Neutrophil (primary cell): ENCODE results near the gene TEX26.

Experiments
- H3K27ac ChIP-seq: fragments of 200-600 bp; sonication (generic); 2 replicates; pipeline ENCODE4 v1.5.1; 2016; ENCODE audit warnings: mild to moderate bottlenecking, moderate library complexity
- H3K27me3 ChIP-seq: fragments of 200-600 bp; sonication (generic); 2 replicates; pipeline ENCODE4 v1.6.0; 2016; ENCODE audit warnings: mild to moderate bottlenecking
- H3K36me3 ChIP-seq: fragments of 200-600 bp; sonication (generic); 2 replicates; pipeline ENCODE4 v1.5.1; 2017
- H3K4me1 ChIP-seq, 2 experiments: fragments of 200-600 bp in 1 of 2; sonication (generic) in 1 of 2; 1 replicate in 1 of 2; 2 replicates in 1 of 2; pipeline versions ENCODE4 v1.5.1 to v1.6.1; 2013 to 2016; ENCODE audit warnings: low read depth in 1 of 2, low read length in 1 of 2, mild to moderate bottlenecking in 1 of 2, moderate library complexity in 1 of 2; ENCODE audit not compliant: control insufficient read depth in 1 of 2, insufficient read depth in 1 of 2
- H3K4me3 ChIP-seq, 2 experiments: fragments of 200-600 bp in 1 of 2; sonication (generic) in 1 of 2; 1 replicate in 1 of 2; 2 replicates in 1 of 2; pipeline ENCODE4 v1.5.1; 2013 to 2016; ENCODE audit warnings: low read depth in 1 of 2, low read length in 1 of 2, mild to moderate bottlenecking in 1 of 2, moderate library complexity in 1 of 2
- H3K9me3 ChIP-seq: fragments of 200-600 bp; sonication (generic); 2 replicates; pipeline ENCODE4 v1.5.1; 2016
- TF ChIP-seq, protein P1 (sequence below): fragments of 200-600 bp; sonication (generic); IDR thresholded peaks from 2 replicates; pipeline ENCODE4 v1.5.1; 2016; ENCODE audit warnings: antibody characterized with exemption

Gene TEX26

DNA sequence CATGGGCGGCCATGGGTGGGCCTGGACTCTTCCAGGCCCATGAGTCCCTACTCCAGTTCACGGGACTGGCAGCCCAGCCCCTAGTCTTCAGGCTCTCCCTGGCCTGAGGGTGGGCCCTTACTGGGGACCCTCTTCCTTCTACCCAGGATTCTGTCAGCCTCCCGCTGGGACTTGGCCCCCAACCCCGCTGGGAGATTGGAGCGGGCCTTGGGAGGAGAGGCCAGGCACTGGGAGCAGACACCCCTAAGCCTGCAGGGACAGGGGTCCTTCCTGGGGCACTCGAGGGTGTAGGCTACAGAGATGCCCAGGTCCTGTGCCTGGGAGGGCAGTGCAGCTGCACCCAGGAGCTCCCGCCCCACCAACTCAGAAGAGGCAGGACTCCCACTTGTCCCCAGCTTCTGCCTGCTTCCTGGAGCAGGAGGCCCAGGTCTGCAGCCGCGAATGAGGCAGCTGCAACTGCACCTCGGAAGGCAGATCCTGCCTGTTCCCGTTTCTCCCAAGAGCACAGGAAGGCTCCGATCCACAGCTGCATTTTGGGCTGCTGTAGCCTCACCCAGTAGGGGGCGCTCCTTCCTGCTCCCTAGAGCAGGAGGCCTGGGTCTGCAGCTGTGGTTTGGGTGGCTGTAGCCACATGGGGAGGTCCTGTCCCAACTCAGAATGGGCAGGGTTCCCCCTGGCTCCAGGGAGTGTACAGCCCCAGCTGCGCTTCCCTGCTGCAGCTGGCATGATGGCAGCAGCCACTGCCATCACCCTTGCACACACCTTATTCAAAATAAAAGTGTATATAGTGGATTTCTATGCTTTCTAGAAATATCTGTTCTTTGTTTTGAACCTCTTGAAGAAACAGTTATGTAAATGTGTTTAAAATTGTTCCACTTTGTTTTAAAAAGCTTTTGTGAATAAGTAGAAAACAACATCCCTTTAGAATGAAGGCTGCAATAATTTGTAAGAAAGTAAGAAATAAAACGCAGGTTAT is 46.8 kb downstream of the TEX26 start:
- H3K4me3 ChIP-seq, result no peak overlapping the region
- H3K9me3 ChIP-seq, result no peaks in the 10 kb centered on the region
- peaks cover 33% of the 10 kb centered on the region for H3K27me3 ChIP-seq
- TF ChIP-seq, protein P1, sequence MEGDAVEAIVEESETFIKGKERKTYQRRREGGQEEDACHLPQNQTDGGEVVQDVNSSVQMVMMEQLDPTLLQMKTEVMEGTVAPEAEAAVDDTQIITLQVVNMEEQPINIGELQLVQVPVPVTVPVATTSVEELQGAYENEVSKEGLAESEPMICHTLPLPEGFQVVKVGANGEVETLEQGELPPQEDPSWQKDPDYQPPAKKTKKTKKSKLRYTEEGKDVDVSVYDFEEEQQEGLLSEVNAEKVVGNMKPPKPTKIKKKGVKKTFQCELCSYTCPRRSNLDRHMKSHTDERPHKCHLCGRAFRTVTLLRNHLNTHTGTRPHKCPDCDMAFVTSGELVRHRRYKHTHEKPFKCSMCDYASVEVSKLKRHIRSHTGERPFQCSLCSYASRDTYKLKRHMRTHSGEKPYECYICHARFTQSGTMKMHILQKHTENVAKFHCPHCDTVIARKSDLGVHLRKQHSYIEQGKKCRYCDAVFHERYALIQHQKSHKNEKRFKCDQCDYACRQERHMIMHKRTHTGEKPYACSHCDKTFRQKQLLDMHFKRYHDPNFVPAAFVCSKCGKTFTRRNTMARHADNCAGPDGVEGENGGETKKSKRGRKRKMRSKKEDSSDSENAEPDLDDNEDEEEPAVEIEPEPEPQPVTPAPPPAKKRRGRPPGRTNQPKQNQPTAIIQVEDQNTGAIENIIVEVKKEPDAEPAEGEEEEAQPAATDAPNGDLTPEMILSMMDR, result no peak
- H3K4me1 ChIP-seq, result no peaks in the 10 kb centered on the region
- H3K27ac ChIP-seq, result no peak overlapping the region
- H3K36me3 ChIP-seq, result no peaks in the 10 kb centered on the region

GRCh38 chr13:30982506-30982905 is 50.0 kb downstream of the TEX26 start:
- TF ChIP-seq, protein P1, result no peak
- Histone ChIP-seq H3K36me3 (no peaks in the 10 kb centered on the region), H3K4me1 (no peaks in the 10 kb centered on the region), H3K27ac (no peak overlapping the region), H3K27me3 (peaks cover 17% of the 10 kb centered on the region), H3K4me3 (no peak overlapping the region), H3K9me3 (no peaks in the 10 kb centered on the region)

GRCh38 chr13:30982906-30983305 is 50.5 kb downstream of the TEX26 start:
- TF ChIP-seq, protein P1, result no peak
- no peaks in the 10 kb centered on the region for H3K4me1 ChIP-seq
- no peaks in the 10 kb centered on the region for H3K9me3 ChIP-seq
- H3K36me3 ChIP-seq, result no peaks in the 10 kb centered on the region
- H3K27me3 ChIP-seq, result peaks cover 15% of the 10 kb centered on the region
- no peak overlapping the region for H3K4me3 ChIP-seq
- H3K27ac ChIP-seq, result no peak overlapping the region

DNA sequence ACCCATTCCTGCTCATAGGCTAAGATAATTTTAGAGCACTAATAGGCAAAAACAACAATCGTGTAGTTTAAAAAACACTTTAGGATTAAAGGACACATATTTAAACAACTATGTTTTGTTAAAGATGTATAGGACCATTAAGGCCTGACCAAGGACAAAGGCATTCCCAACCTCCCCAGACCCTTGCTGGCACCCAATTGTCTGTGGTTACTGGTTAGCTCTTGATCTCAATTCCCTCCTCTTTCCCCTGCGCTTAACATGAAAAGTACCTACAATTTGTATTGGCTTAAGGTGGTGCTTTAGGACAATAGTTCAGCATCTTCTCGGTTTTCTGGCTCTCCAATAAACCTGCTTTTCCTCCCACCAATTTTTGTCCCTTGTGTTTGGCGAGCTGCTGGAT is 51.0 kb downstream of the TEX26 start:
- H3K27ac ChIP-seq, result no peak overlapping the region
- H3K4me1 ChIP-seq, result no peaks in the 10 kb centered on the region
- no peaks in the 10 kb centered on the region for H3K36me3 ChIP-seq
- TF ChIP-seq, protein P1, result no peak
- peaks cover 15% of the 10 kb centered on the region for H3K27me3 ChIP-seq
- no peaks in the 10 kb centered on the region for H3K9me3 ChIP-seq
- no peak overlapping the region for H3K4me3 ChIP-seq

DNA sequence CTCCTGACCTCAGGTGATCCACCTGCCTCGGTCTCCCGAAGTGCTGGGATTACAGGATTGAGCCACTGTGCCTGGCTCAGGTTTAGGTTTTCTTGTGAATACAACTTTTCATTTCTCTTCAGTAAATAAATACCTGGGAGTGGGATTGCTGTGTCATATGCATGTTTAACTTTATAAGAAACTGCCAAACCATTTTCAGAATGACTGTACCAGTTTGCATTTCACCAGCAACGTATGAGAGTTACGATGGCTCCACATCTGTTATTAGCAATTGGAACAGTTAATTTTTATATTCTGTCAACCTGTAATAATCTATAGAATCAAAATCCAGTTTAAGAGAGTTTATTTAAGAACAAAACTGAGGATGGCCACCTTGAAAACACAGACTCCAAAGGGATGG is 52.2 kb downstream of the TEX26 start:
- Histone ChIP-seq H3K4me1 (no peaks in the 10 kb centered on the region), H3K4me3 (no peak overlapping the region), H3K27me3 (peaks cover 15% of the 10 kb centered on the region), H3K36me3 (no peaks in the 10 kb centered on the region), H3K27ac (no peak overlapping the region), H3K9me3 (no peaks in the 10 kb centered on the region)
- TF ChIP-seq, protein P1, result no peak
